ENCODE measurements around the gene CLN3. TPM values are rescaled to one million over a fixed set of nuclear protein-coding genes. Genes with fewer than 3 reads are reported as not detected.
"Not testable (repeated sequence)": the region's sequence is repeated elsewhere in the genome, so short reads cannot be mapped to it uniquely, and the experiment has no call there.

The CLN3 gene
- total RNA-seq, 2 experiments from 2014 or later: 46.1 to 54.6 TPM

GRCh38 chr16:28495098-28495793 lies 3.4 kb upstream of the CLN3 start:
- CTCF ChIA-PET: interaction anchor here (1.0 to 1.4 kb wide), 2 partner anchors 53 to 55 kb away, joined by 3 to 4 read pairs; no protein-coding TSS in a partner anchor
- DNase-seq (no peak), ATAC-seq (no peak)
- H3K4me1 Mint-ChIP-seq: peaks cover 60% of the 10 kb centered on the region
- H3K9me3 Mint-ChIP-seq (ENCODE audit: low read depth): no peaks in the 10 kb centered on the region
- H3K27ac Mint-ChIP-seq: peak overlapping the region; percentile 100
- peak overlapping the region; percentile 95 for H3K4me3 Mint-ChIP-seq
- peaks cover 14% of the 10 kb centered on the region for H3K36me3 Mint-ChIP-seq
- no peaks in the 10 kb centered on the region for H3K27me3 Mint-ChIP-seq

- no peaks in the 10 kb centered on the region for H3K27me3 Mint-ChIP-seq
- DNase-seq (peak; percentile 97), ATAC-seq (peak; percentile 69)
- peak within 1 kb of the TSS; percentile 100 for H3K27ac Mint-ChIP-seq
- CTCF ChIA-PET: interaction anchor here (0.5 to 1.4 kb wide), 6 partner anchors 8 to 483 kb away, joined by 3 to 6 read pairs (median 4); no protein-coding TSS in a partner anchor
- H3K9me3 Mint-ChIP-seq (ENCODE audit: low read depth): no peaks in the 10 kb centered on the region
- H3K36me3 Mint-ChIP-seq: peaks cover 17% of the 10 kb centered on the region
- H3K4me1 Mint-ChIP-seq: peaks cover 59% of the 10 kb centered on the region
- peak within 1 kb of the TSS; percentile 95 for H3K4me3 Mint-ChIP-seq
Measured at GRCh38 chr16:28494121-28494851, 2.4 kb upstream of the CLN3 start, which contains the start of gene APOBR. TSS of gene APOBR (plus strand) at chr16:28494643. CDS start at chr16:28494682, 39 bp downstream.

- CTCF ChIA-PET: interaction anchor here (1.1 to 1.5 kb wide), 2 partner anchors 9 to 23 kb away, joined by 3 read pairs; no protein-coding TSS in a partner anchor
- Mint-ChIP-seq H3K9me3 (ENCODE audit: low read depth) (no peaks in the 10 kb centered on the region), H3K4me3 (peak overlapping the region; percentile 95), H3K4me1 (peaks cover 68% of the 10 kb centered on the region), H3K36me3 (peaks cover 24% of the 10 kb centered on the region), H3K27ac (peak overlapping the region; percentile 100), H3K27me3 (no peaks in the 10 kb centered on the region)
- no peak for ATAC-seq
- no peak for DNase-seq
Measured at GRCh38 chr16:28492511-28492910, 637 bp upstream of the CLN3 start.

GRCh38 chr16:28491230-28491969 lies 474 bp downstream of the CLN3 start:
- H3K36me3 Mint-ChIP-seq: peaks cover 29% of the 10 kb centered on the region
- CTCF ChIA-PET: interaction anchor here (0.6 to 1.5 kb wide), 5 partner anchors 8 to 358 kb away, joined by 3 to 4 read pairs (median 3); no protein-coding TSS in a partner anchor
- no peak for ATAC-seq
- no peaks in the 10 kb centered on the region for H3K9me3 Mint-ChIP-seq (ENCODE audit: low read depth)
- peak overlapping the region; percentile 95 for H3K4me3 Mint-ChIP-seq
- peak; percentile 55 for DNase-seq
- H3K27me3 Mint-ChIP-seq: no peaks in the 10 kb centered on the region
- H3K27ac Mint-ChIP-seq: peak overlapping the region; percentile 100
- H3K4me1 Mint-ChIP-seq: peaks cover 62% of the 10 kb centered on the region

- CTCF ChIA-PET: no interaction called here
- H3K27me3 Mint-ChIP-seq: no peaks in the 10 kb centered on the region
- peaks cover 20% of the 10 kb centered on the region for H3K4me1 Mint-ChIP-seq
- ATAC-seq (no peak), DNase-seq (no peak)
- peaks cover 31% of the 10 kb centered on the region for H3K36me3 Mint-ChIP-seq
- no peak overlapping the region for H3K4me3 Mint-ChIP-seq
- H3K9me3 Mint-ChIP-seq (ENCODE audit: low read depth): no peaks in the 10 kb centered on the region
- no peak overlapping the region for H3K27ac Mint-ChIP-seq
Measured at GRCh38 chr16:28486266-28486665, 5.6 kb downstream of the CLN3 start.

GRCh38 chr16:28483361-28483760 lies 8.5 kb downstream of the CLN3 start:
- not testable (repeated sequence) for H3K4me1 Mint-ChIP-seq; H3K27me3 Mint-ChIP-seq; DNase-seq; ATAC-seq; H3K9me3 Mint-ChIP-seq (ENCODE audit: low read depth); H3K27ac Mint-ChIP-seq; H3K4me3 Mint-ChIP-seq
- H3K36me3 Mint-ChIP-seq: peaks cover 21% of the 10 kb centered on the region
- CTCF ChIA-PET: interaction anchor here (0.7 to 1.3 kb wide), 2 partner anchors 9 to 15 kb away, joined by 3 read pairs; partner anchors contain the start of gene CLN3

GRCh38 chr16:28482026-28482425 lies 9.8 kb downstream of the CLN3 start:
- H3K27me3 Mint-ChIP-seq: no peaks in the 10 kb centered on the region
- H3K4me1 Mint-ChIP-seq: no peaks in the 10 kb centered on the region
- H3K36me3 Mint-ChIP-seq: peaks cover 15% of the 10 kb centered on the region
- H3K27ac Mint-ChIP-seq: no peak overlapping the region
- no peak for DNase-seq
- no peak for ATAC-seq
- no peak overlapping the region for H3K4me3 Mint-ChIP-seq
- CTCF ChIA-PET: interaction anchor here (0.7 kb wide), 1 partner anchor 542 kb away, joined by 4 read pairs; no protein-coding TSS in a partner anchor
- no peaks in the 10 kb centered on the region for H3K9me3 Mint-ChIP-seq (ENCODE audit: low read depth)

- DNase-seq (no peak), ATAC-seq (no peak)
- peaks cover 22% of the 10 kb centered on the region for H3K36me3 Mint-ChIP-seq
- CTCF ChIA-PET: interaction anchor here (0.7 kb wide), 1 partner anchor 198 kb away, joined by 4 read pairs; no protein-coding TSS in a partner anchor
- no peaks in the 10 kb centered on the region for H3K27me3 Mint-ChIP-seq
- H3K27ac Mint-ChIP-seq: no peak overlapping the region
- H3K9me3 Mint-ChIP-seq (ENCODE audit: low read depth): no peaks in the 10 kb centered on the region
- H3K4me1 Mint-ChIP-seq: peaks cover 2% of the 10 kb centered on the region
- no peak overlapping the region for H3K4me3 Mint-ChIP-seq
Measured at GRCh38 chr16:28478506-28479180, 13.2 kb downstream of the CLN3 start.

- CTCF ChIA-PET: no interaction called here
Measured at GRCh38 chr16:28477311-28477920, 14.5 kb downstream of the CLN3 start.

GRCh38 chr16:28475221-28475620 lies 16.7 kb downstream of the CLN3 start:
- Mint-ChIP-seq H3K27ac (no peak overlapping the region), H3K4me1 (peaks cover 5% of the 10 kb centered on the region), H3K27me3 (no peaks in the 10 kb centered on the region), H3K36me3 (peaks cover 17% of the 10 kb centered on the region), H3K9me3 (ENCODE audit: low read depth) (no peaks in the 10 kb centered on the region), H3K4me3 (no peak overlapping the region)
- ATAC-seq: no peak
- CTCF ChIA-PET: interaction anchor here (0.6 kb wide), 1 partner anchor 1683 kb away, joined by 3 read pairs; no protein-coding TSS in a partner anchor
- DNase-seq: no peak

More at GRCh38 chr16:28477311-28477920, 14.5 kb downstream of the CLN3 start:
- no peak overlapping the region for H3K27ac Mint-ChIP-seq
- H3K9me3 Mint-ChIP-seq (ENCODE audit: low read depth): no peaks in the 10 kb centered on the region
- ATAC-seq (no peak), DNase-seq (no peak)
- no peaks in the 10 kb centered on the region for H3K27me3 Mint-ChIP-seq
- H3K36me3 Mint-ChIP-seq: peaks cover 21% of the 10 kb centered on the region
- peaks cover 5% of the 10 kb centered on the region for H3K4me1 Mint-ChIP-seq
- no peak overlapping the region for H3K4me3 Mint-ChIP-seq

GRCh38 chr16:28473714-28474265 lies 18.1 kb downstream of the CLN3 start:
- Mint-ChIP-seq H3K36me3 (peaks cover 17% of the 10 kb centered on the region), H3K27me3 (no peaks in the 10 kb centered on the region), H3K4me3 (no peak overlapping the region), H3K4me1 (peaks cover 5% of the 10 kb centered on the region), H3K9me3 (ENCODE audit: low read depth) (no peaks in the 10 kb centered on the region), H3K27ac (peak overlapping the region; percentile 2)
- ATAC-seq: no peak
- CTCF ChIA-PET: no interaction called here
- peak; percentile 33 for DNase-seq

- H3K27me3 Mint-ChIP-seq; DNase-seq; H3K4me1 Mint-ChIP-seq; H3K9me3 Mint-ChIP-seq (ENCODE audit: low read depth); ATAC-seq; H3K36me3 Mint-ChIP-seq; CTCF ChIA-PET; H3K4me3 Mint-ChIP-seq; H3K27ac Mint-ChIP-seq: not testable (repeated sequence)
Measured at GRCh38 chr16:28447081-28447480, 44.8 kb downstream of the CLN3 start.

Data from activated CD8-positive, alpha-beta memory T cell treated with anti-CD3 and anti-CD28 coated beads, Interleukin-2, amount 10 ng/mL, durations not matched to agents 7 days and 5 days (primary cell).